ENCODE results near the gene STARD7.

Gene STARD7

DNA sequence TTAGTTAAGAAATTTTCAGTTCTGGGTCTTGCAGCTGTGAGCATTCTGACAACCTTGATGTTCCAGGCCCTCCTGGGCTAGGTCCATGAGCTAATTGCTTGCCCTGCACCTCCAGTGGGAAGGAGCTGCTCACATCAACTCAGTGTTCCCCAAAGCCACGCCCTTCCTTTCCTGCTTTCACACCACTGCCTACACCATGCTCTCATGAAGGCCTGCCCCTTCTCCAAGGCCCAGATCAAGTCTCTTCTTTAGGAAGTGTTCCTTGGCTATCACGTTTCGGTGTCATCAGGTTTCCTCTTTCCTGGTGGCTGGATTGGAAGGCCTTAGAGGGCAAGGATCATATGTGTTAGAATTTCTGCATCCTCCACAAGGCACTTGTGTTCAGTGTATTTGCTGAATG lies 38.4 kb upstream of the STARD7 start:
- Histone ChIP-seq H3K9me3 (ENCODE audit: low read length) (no peaks in the 10 kb centered on the region), H3K4me3 (ENCODE audit: low read depth in 1 of 2, low read length in 2 of 2) (no peak overlapping the region), H3K27me3 (ENCODE audit: control insufficient read depth in 1 of 2, insufficient read depth in 2 of 2, low read length in 2 of 2) (no peaks in the 10 kb centered on the region), H3K27ac (ENCODE audit: low read depth, low read length) (no peak overlapping the region), H3K4me1 (ENCODE audit: insufficient read depth, low read length) (peaks cover 4% of the 10 kb centered on the region), H3K9ac (ENCODE audit: low read length) (no peak overlapping the region), H3K36me3 (ENCODE audit: insufficient read depth, low read length) (peaks cover 7% of the 10 kb centered on the region)

DNA sequence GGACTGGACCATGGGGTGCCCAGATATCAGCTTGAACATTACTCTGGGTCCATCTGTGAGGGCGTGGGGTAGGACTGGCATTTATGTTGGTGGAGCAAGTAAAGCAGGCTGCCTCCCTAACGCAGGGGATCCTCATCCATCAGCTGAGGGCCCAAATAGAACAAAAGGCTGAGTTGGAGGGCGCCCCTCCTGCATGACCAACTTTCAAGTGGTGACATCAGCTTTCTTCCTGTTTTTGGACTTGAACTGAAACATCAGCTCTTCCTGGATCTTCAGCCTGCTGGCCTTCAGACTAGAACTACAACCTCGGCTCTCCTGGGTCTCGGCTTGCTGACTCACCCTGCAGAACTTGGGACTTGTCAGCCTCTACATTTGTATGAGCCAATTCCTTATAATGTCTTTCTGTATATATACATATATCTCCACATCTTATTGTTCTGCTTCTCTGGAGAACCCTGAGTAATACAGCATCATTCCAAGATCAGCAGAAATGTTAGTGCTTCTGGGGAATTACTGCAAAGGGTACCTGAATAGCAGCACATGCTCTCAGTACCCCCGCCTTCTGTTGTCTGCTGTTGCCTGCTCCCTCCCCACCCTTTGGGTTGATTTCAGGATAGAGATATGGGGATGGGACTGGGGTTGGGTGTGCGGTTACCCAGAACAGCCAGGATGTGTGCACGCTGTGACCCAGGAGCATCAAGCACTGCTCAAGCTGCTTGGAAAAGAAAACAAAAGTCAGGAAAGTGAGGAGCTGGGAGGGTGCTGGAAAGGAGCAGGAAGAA lies 37.2 kb upstream of the STARD7 start:
- no peaks in the 10 kb centered on the region for H3K9me3 ChIP-seq (ENCODE audit: low read length)
- no peak overlapping the region for H3K27ac ChIP-seq (ENCODE audit: low read depth, low read length)
- H3K4me1 ChIP-seq (ENCODE audit: insufficient read depth, low read length), result no peaks in the 10 kb centered on the region
- no peaks in the 10 kb centered on the region for H3K36me3 ChIP-seq (ENCODE audit: insufficient read depth, low read length)
- no peak overlapping the region for H3K9ac ChIP-seq (ENCODE audit: low read length)
- no peaks in the 10 kb centered on the region for H3K27me3 ChIP-seq (ENCODE audit: control insufficient read depth in 1 of 2, insufficient read depth in 2 of 2, low read length in 2 of 2)
- no peak overlapping the region for H3K4me3 ChIP-seq (ENCODE audit: low read depth in 1 of 2, low read length in 2 of 2)

DNA sequence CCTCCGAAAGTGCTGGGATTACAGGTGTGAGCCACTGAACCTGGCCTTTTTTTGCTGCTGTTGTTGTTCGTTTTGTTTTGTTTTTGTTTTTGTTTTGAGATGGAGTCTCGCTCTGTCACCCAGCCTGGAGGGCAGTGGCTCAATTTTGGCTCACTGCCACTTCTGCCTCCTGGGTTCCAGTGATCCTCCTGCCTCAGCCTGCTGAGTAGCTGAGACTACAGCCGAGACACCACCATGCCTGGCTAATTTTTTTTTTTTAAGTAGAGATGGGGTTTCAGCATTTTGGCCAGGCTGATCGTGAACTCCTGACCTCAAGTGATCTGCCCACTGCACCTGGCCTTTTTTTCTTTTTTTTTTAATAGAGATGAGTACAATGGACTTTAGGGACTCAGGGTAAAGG lies 35.2 kb upstream of the STARD7 start:
- Histone ChIP-seq H3K9ac (ENCODE audit: low read length) (no peak overlapping the region), H3K4me1 (ENCODE audit: insufficient read depth, low read length) (no peaks in the 10 kb centered on the region), H3K36me3 (ENCODE audit: insufficient read depth, low read length) (peaks cover 6% of the 10 kb centered on the region), H3K9me3 (ENCODE audit: low read length) (no peaks in the 10 kb centered on the region), H3K27me3 (ENCODE audit: control insufficient read depth in 1 of 2, insufficient read depth in 2 of 2, low read length in 2 of 2) (no peaks in the 10 kb centered on the region), H3K27ac (ENCODE audit: low read depth, low read length) (no peak overlapping the region), H3K4me3 (ENCODE audit: low read depth in 1 of 2, low read length in 2 of 2) (no peak overlapping the region)

DNA sequence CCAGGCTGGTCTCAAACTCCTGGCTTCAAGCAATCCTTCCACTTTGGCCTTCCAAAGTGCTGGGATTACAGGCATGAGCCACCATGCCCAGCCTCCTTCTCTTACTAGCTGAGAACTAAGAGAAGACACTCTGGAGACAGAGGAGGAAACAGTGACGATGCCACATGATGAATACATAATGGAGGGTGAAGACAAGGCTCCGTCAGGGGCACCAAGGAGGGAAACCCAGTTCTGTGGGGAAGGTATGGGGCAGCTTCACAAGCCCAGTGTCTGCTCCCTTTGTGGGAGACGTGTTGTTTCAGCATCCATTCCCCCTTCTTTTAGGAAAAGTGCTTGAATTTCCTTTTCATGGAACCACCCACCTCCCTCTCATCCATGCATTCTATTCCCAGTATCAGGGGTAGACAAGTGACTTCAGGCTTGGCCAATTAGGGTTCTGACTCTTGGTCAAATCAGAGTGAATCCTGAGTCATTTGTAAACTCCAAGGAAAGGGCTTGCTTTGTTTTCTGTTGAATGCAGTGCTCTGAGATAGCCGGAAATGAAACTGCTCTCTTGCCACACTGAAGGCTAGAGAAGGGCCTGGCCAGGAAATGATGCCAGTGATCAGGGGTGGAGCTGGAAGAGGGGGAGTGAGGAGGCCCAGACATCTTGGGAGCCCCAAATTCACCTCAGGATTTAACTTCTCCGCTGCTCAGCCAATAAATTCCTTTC lies 33.4 kb upstream of the STARD7 start:
- Histone ChIP-seq H3K4me3 (ENCODE audit: low read depth in 1 of 2, low read length in 2 of 2) (no peak overlapping the region), H3K27ac (ENCODE audit: low read depth, low read length) (no peak overlapping the region), H3K9me3 (ENCODE audit: low read length) (no peaks in the 10 kb centered on the region), H3K27me3 (ENCODE audit: control insufficient read depth in 1 of 2, insufficient read depth in 2 of 2, low read length in 2 of 2) (no peaks in the 10 kb centered on the region), H3K36me3 (ENCODE audit: insufficient read depth, low read length) (peaks cover 6% of the 10 kb centered on the region), H3K4me1 (ENCODE audit: insufficient read depth, low read length) (no peaks in the 10 kb centered on the region), H3K9ac (ENCODE audit: low read length) (no peak overlapping the region)

DNA sequence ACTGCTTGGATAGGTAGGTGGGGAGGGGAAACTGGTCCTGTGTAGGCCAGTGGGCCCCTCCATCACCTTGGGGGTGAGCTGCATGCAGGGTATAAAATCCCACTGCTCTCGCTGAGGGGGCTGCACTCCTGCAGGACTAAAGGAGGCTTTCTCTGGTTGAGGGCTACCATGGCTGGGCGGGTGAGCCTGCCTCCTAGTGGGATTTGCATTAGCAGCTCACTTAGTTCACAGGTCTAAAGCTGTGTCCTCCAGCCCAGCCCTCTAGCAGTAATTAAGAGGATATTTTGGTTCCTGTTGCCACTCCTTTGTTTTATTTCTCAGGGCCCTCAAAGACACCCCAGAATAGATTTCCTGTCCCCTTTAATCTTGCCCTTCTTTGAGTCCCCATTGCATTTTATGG lies 32.6 kb upstream of the STARD7 start:
- Histone ChIP-seq H3K27ac (ENCODE audit: low read depth, low read length) (no peak overlapping the region), H3K4me3 (ENCODE audit: low read depth in 1 of 2, low read length in 2 of 2) (no peak overlapping the region), H3K36me3 (ENCODE audit: insufficient read depth, low read length) (peaks cover 14% of the 10 kb centered on the region), H3K4me1 (ENCODE audit: insufficient read depth, low read length) (no peaks in the 10 kb centered on the region), H3K27me3 (ENCODE audit: control insufficient read depth in 1 of 2, insufficient read depth in 2 of 2, low read length in 2 of 2) (no peaks in the 10 kb centered on the region), H3K9ac (ENCODE audit: low read length) (no peak overlapping the region), H3K9me3 (ENCODE audit: low read length) (no peaks in the 10 kb centered on the region)

DNA sequence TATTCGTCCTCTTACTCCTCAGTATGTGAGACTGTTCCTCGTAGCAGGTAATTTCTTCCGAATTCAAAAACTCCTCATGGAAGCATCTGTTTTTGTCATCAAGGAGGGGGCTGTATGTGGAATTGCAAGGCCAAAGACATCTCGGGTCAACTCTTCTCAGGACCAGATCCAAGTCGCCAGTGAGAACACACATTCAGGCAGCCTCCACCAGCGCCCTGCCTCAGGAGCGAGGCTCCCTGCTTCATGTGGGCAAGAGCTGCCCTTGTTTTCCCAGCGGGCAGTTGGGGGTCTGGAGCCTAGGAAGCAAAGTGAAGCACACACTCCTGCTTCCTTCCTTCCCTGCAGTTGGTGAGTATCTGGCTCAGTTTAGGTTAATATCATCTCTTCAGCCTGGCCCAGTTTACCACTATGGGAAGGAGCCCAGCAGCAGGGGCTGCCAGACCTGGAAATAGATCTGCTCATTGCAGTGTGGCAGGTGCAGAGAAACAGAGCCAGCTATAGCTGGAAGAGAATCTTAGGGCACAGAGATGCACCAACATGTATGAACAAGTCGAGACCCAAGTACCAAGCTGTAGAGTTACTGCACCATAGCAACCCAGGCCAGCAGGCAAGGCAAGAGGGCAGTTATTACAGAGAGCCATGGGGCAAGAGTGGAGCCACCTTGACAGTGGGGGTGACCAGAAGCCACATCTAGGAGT lies 31.9 kb upstream of the STARD7 start:
- Histone ChIP-seq H3K27me3 (ENCODE audit: control insufficient read depth in 1 of 2, insufficient read depth in 2 of 2, low read length in 2 of 2) (no peaks in the 10 kb centered on the region), H3K36me3 (ENCODE audit: insufficient read depth, low read length) (peaks cover 14% of the 10 kb centered on the region), H3K27ac (ENCODE audit: low read depth, low read length) (no peak overlapping the region), H3K4me3 (ENCODE audit: low read depth in 1 of 2, low read length in 2 of 2) (no peak overlapping the region), H3K4me1 (ENCODE audit: insufficient read depth, low read length) (no peaks in the 10 kb centered on the region), H3K9me3 (ENCODE audit: low read length) (no peaks in the 10 kb centered on the region), H3K9ac (ENCODE audit: low read length) (no peak overlapping the region)

DNA sequence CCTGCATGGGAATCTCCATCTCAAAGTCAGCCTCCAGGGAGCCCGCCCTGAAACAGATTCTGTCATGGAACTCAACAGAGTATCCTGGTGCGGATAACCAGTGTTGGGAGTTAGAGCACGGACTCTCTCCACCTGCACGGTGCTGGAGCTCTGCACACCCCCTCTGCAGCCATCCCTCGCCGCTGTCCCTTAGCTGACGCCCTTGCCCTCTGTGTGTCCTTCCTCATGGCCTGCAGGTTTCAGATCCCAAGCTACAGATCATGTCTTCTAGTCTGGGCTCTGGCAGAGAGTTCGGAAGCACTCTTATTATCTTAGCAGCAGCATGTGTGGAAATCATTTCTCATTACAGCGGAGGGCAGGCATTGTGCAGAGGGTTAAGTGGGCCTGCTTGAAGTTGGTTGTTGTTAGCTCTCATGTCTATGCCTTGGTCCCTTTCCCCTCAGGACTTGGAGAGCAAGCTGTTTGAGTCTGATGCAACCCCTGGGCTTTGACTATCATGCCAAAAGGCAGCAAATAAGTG lies 31.2 kb upstream of the STARD7 start:
- Histone ChIP-seq H3K27ac (ENCODE audit: low read depth, low read length) (no peak overlapping the region), H3K27me3 (ENCODE audit: control insufficient read depth in 1 of 2, insufficient read depth in 2 of 2, low read length in 2 of 2) (no peaks in the 10 kb centered on the region), H3K4me1 (ENCODE audit: insufficient read depth, low read length) (no peaks in the 10 kb centered on the region), H3K4me3 (ENCODE audit: low read depth in 1 of 2, low read length in 2 of 2) (no peak overlapping the region), H3K9me3 (ENCODE audit: low read length) (no peaks in the 10 kb centered on the region), H3K9ac (ENCODE audit: low read length) (no peak overlapping the region), H3K36me3 (ENCODE audit: insufficient read depth, low read length) (peaks cover 14% of the 10 kb centered on the region)

DNA sequence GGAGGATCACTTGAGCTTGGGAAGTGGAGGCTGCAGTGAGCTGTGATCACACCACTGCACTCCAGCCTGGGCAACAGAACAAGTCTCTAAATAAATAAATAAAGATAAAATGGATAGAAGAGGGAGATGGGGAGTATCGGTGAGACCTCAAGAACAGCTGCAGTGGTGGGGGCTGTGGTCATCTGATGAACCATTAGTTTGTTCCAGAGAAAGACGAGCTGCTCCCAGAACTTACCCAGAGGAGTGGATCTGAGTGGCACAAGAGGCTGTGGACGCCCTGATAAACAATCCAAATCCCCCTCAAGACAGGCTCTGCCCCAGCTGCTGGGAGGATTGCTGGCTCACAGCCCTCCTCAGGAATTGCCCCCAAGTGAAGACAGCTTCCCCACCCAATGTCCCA lies 30.5 kb upstream of the STARD7 start:
- no peak overlapping the region for H3K27ac ChIP-seq (ENCODE audit: low read depth, low read length)
- H3K9ac ChIP-seq (ENCODE audit: low read length), result no peak overlapping the region
- H3K36me3 ChIP-seq (ENCODE audit: insufficient read depth, low read length), result peaks cover 14% of the 10 kb centered on the region
- no peaks in the 10 kb centered on the region for H3K4me1 ChIP-seq (ENCODE audit: insufficient read depth, low read length)
- no peak overlapping the region for H3K4me3 ChIP-seq (ENCODE audit: low read depth in 1 of 2, low read length in 2 of 2)
- H3K27me3 ChIP-seq (ENCODE audit: control insufficient read depth in 1 of 2, insufficient read depth in 2 of 2, low read length in 2 of 2), result no peaks in the 10 kb centered on the region
- H3K9me3 ChIP-seq (ENCODE audit: low read length), result no peaks in the 10 kb centered on the region

DNA sequence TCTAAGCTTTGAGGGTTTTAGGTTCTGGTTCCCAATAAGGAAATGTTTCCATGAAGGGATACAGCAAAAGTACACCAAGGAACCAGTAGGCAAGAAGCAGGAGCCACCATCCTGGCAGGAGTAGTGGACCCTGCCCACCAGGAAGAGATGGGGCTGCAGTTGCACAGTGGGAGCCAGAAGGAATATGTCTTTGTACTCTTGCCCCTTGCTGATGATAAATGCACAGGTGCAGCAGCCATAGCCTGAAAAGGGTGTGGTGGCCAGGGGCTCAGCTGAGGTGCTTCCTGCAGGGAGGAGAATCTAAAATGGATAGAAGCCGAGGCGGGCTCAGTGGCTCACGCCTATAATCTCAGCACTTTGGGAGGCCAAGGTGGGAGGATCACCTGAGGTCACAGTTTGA lies 29.6 kb upstream of the STARD7 start:
- H3K9me3 ChIP-seq (ENCODE audit: low read length), result no peaks in the 10 kb centered on the region
- H3K27me3 ChIP-seq (ENCODE audit: control insufficient read depth in 1 of 2, insufficient read depth in 2 of 2, low read length in 2 of 2), result no peaks in the 10 kb centered on the region
- H3K9ac ChIP-seq (ENCODE audit: low read length), result no peak overlapping the region
- H3K4me3 ChIP-seq (ENCODE audit: low read depth in 1 of 2, low read length in 2 of 2), result no peak overlapping the region
- no peaks in the 10 kb centered on the region for H3K4me1 ChIP-seq (ENCODE audit: insufficient read depth, low read length)
- no peak overlapping the region for H3K27ac ChIP-seq (ENCODE audit: low read depth, low read length)
- peaks cover 14% of the 10 kb centered on the region for H3K36me3 ChIP-seq (ENCODE audit: insufficient read depth, low read length)

DNA sequence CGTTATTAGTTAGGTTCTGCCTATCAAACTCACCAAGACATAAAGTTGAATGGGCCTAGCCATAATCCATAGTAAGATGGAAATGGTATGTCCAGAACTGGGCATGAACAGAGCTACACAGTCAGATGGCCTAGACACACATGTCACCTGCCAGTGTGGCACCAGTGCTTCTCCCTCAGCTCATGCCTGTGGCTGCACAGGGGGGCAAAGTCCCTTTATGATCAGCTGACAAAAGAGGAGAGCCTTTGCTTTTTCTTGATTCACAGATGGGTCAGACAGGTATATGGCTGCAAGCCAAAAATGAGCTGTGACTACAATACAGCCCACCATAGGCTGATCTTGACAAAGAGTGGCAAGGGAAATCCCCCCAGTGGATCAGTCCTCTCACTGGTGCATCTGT lies 28.3 kb upstream of the STARD7 start:
- H3K9me3 ChIP-seq (ENCODE audit: low read length), result no peaks in the 10 kb centered on the region
- H3K9ac ChIP-seq (ENCODE audit: low read length), result no peak overlapping the region
- no peaks in the 10 kb centered on the region for H3K27me3 ChIP-seq (ENCODE audit: control insufficient read depth in 1 of 2, insufficient read depth in 2 of 2, low read length in 2 of 2)
- H3K36me3 ChIP-seq (ENCODE audit: insufficient read depth, low read length), result peaks cover 14% of the 10 kb centered on the region
- H3K4me3 ChIP-seq (ENCODE audit: low read depth in 1 of 2, low read length in 2 of 2), result no peak overlapping the region
- H3K4me1 ChIP-seq (ENCODE audit: insufficient read depth, low read length), result no peaks in the 10 kb centered on the region
- H3K27ac ChIP-seq (ENCODE audit: low read depth, low read length), result no peak overlapping the region

DNA sequence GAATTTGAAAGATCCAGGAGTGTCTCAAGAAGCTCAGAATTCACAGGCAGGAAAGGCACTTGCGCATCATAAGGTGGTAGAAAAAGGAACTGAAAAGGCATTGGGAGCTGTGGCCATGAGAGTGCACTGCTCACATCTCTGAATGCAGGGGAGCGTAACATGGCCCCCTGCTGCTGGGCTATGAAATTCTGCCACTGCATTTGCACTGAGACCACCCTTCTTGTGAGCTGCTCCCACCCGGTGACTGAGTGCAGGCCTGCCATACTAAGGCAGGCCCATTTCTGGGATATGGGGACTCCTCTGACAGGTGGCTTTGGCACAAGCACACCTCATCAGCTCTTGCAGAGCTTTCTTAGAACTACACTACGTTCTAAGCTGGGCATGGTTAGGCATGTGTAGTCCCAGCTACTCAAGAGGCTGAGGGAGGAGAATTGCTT lies 25.3 kb upstream of the STARD7 start:
- H3K27ac ChIP-seq (ENCODE audit: low read depth, low read length), result no peak overlapping the region
- peaks cover 8% of the 10 kb centered on the region for H3K36me3 ChIP-seq (ENCODE audit: insufficient read depth, low read length)
- H3K9ac ChIP-seq (ENCODE audit: low read length), result no peak overlapping the region
- no peaks in the 10 kb centered on the region for H3K27me3 ChIP-seq (ENCODE audit: control insufficient read depth in 1 of 2, insufficient read depth in 2 of 2, low read length in 2 of 2)
- no peaks in the 10 kb centered on the region for H3K9me3 ChIP-seq (ENCODE audit: low read length)
- no peaks in the 10 kb centered on the region for H3K4me1 ChIP-seq (ENCODE audit: insufficient read depth, low read length)
- no peak overlapping the region for H3K4me3 ChIP-seq (ENCODE audit: low read depth in 1 of 2, low read length in 2 of 2)
